ENCODE data around the gene SCOC.

- TF ChIP-seq CTCF (IDR thresholded peaks at IDR 0.05), result no peak
- no peak for TF ChIP-seq EZH2 (IDR thresholded peaks at IDR 0.05)
- TF ChIP-seq EZH2phosphoT487 (IDR thresholded peaks at IDR 0.05), result no peak
These were observed 32.8 kb downstream of the SCOC start for GRCh38 chr4:140406292-140406691.

Measured in neural progenitor cell (in vitro differentiated cells).